IMR-90 (cell line): Measurements from ENCODE around the gene LAMB3. TPM values are rescaled to one million over a fixed set of nuclear protein-coding genes. Genes with fewer than 3 reads are reported as not detected.

Experiments
- ATAC-seq: fragments of 200-7000 bp; cut with Tn5 transposase; 2 replicates; pipeline ENCODE4 v1.9.1; 2020; ENCODE audit warnings: low read depth, mild to moderate bottlenecking, moderate library complexity
- BruUV-seq: library from RNA; stranded (reverse); fragments of 400-500 nt; replicated peaks from 2 replicates; lab custom pipeline; 2021; lab: Mats Ljungman, UMichigan
- CTCF ChIA-PET: fragments of 300-600 bp; formaldehyde crosslinking; extraction: SDS; loops from one replicate; lab custom pipeline; 2021; ENCODE audit warnings: antibody characterized with exemption; lab: Yijun Ruan, JAX
- POLR2A ChIA-PET: fragments of 300-600 bp; sonication (Branson Sonifier 250); formaldehyde crosslinking; loops from one replicate; lab custom pipeline; 2022; ENCODE audit warnings: antibody characterized with exemption; ENCODE audit not compliant: unreplicated experiment; lab: Charles Lee
- DNase-seq: peaks from one replicate; pipeline ENCODE4 v3.0.0; 2013
- H2AFZ ChIP-seq: replicated peaks from 2 replicates; pipeline ENCODE3; 2013; ENCODE audit warnings: low read length, mild to moderate bottlenecking; ENCODE audit not compliant: poor library complexity
- H2AK5ac ChIP-seq: 2 replicates; pipeline ENCODE4 v1.6.1; 2013; ENCODE audit warnings: low read depth, low read length, inconsistent platforms
- H2AK9ac ChIP-seq: replicated peaks from 2 replicates; pipeline ENCODE3; 2013; ENCODE audit warnings: mild to moderate bottlenecking, low read depth, low read length, moderate library complexity; ENCODE audit not compliant: poor library complexity
- H2BK120ac ChIP-seq: 2 replicates; pipeline ENCODE4 v1.6.1; 2013; ENCODE audit warnings: low read depth, low read length, inconsistent platforms
- H2BK15ac ChIP-seq: 3 replicates; pipeline ENCODE4 v1.6.1; 2013; ENCODE audit warnings: low read depth, low read length, inconsistent platforms
- H2BK20ac ChIP-seq: 2 replicates; pipeline ENCODE4 v1.6.1; 2013; ENCODE audit warnings: low read depth, mild to moderate bottlenecking, inconsistent platforms, low read length, moderate library complexity
- H2BK5ac ChIP-seq: 2 replicates; pipeline ENCODE4 v1.6.1; 2013; ENCODE audit warnings: mild to moderate bottlenecking, low read depth, low read length, inconsistent platforms; ENCODE audit not compliant: poor library complexity, severe bottlenecking
- H3K14ac ChIP-seq: replicated peaks from 2 replicates; pipeline ENCODE4 v1.6.1; 2013; ENCODE audit warnings: low read depth, low read length, inconsistent platforms
- H3K18ac ChIP-seq: 2 replicates; pipeline ENCODE4 v1.6.1; 2013; ENCODE audit warnings: low read depth, low read length, control low read depth
- H3K23ac ChIP-seq: 2 replicates; pipeline ENCODE4 v1.6.1; 2013; ENCODE audit warnings: low read depth, low read length, inconsistent platforms
- H3K27ac ChIP-seq: 2 replicates; pipeline ENCODE4 v1.5.1; 2013; ENCODE audit warnings: mild to moderate bottlenecking, control low read depth, low read length; ENCODE audit not compliant: insufficient read depth
- H3K27me3 ChIP-seq: 2 replicates; pipeline ENCODE4 v1.6.1; 2013; ENCODE audit warnings: low read length; ENCODE audit not compliant: control insufficient read depth, insufficient read depth
- H3K36me3 ChIP-seq: 2 replicates; pipeline ENCODE4 v1.6.1; 2013; ENCODE audit warnings: low read length, mixed read lengths; ENCODE audit not compliant: control insufficient read depth, insufficient read depth
- H3K4ac ChIP-seq: 2 replicates; pipeline ENCODE4 v1.6.1; 2013; ENCODE audit warnings: low read depth, low read length, inconsistent platforms
- H3K4me1 ChIP-seq: 2 replicates; pipeline ENCODE4 v1.6.1; 2013; ENCODE audit warnings: low read length, mixed read lengths; ENCODE audit not compliant: control insufficient read depth, insufficient read depth
- H3K4me2 ChIP-seq: 2 replicates; pipeline ENCODE4 v1.6.1; 2013; ENCODE audit warnings: low read depth, mild to moderate bottlenecking, control low read depth, low read length, moderate library complexity
- H3K4me3 ChIP-seq: 2 replicates; pipeline ENCODE4 v1.5.1; 2013; ENCODE audit warnings: low read depth, mild to moderate bottlenecking, control low read depth, low read length, moderate library complexity; ENCODE audit not compliant: insufficient read depth
- H3K56ac ChIP-seq: 2 replicates; pipeline ENCODE4 v1.6.1; 2013; ENCODE audit warnings: low read length, inconsistent platforms; ENCODE audit not compliant: insufficient read depth; ENCODE audit errors: extremely low read depth
- H3K79me1 ChIP-seq, 2 experiments: 2 replicates each; pipeline ENCODE4 v1.6.1; 2013; ENCODE audit warnings: low read length in 2 of 2, inconsistent platforms in 1 of 2, low read depth in 1 of 2
- H3K9ac ChIP-seq: 2 replicates; pipeline ENCODE4 v1.6.1; 2013; ENCODE audit warnings: low read depth, low read length, control low read depth
- H3K9me1 ChIP-seq: 2 replicates; pipeline ENCODE4 v1.6.1; 2013; ENCODE audit warnings: low read length, inconsistent platforms; ENCODE audit not compliant: insufficient read depth
- H3K9me3 ChIP-seq: 2 replicates; pipeline ENCODE4 v1.6.1; 2013; ENCODE audit warnings: low read length; ENCODE audit not compliant: control insufficient read depth, insufficient read depth
- H4K20me1 ChIP-seq: 2 replicates; pipeline ENCODE4 v1.6.1; 2013; ENCODE audit warnings: low read length, inconsistent platforms; ENCODE audit not compliant: insufficient read depth
- H4K5ac ChIP-seq: 2 replicates; pipeline ENCODE4 v1.6.1; 2013; ENCODE audit warnings: mild to moderate bottlenecking, low read depth, low read length, control low read depth
- H4K8ac ChIP-seq, 2 experiments: 2 replicates each; pipeline ENCODE4 v1.6.1; 2013; ENCODE audit warnings: low read depth in 2 of 2, low read length in 2 of 2, control low read depth in 1 of 2, inconsistent platforms in 1 of 2
- H4K91ac ChIP-seq: 2 replicates; pipeline ENCODE4 v1.6.1; 2013; ENCODE audit warnings: low read depth, low read length, inconsistent platforms; ENCODE audit not compliant: insufficient read depth
- WGBS, 2 experiments: methylation state at CpG; one replicate each; pipeline versions ENCODE4 v1.1.5 to v1.1.7; 2013; ENCODE audit warnings: missing lambda C conversion rate in 2 of 2; ENCODE audit not compliant: insufficient read length in 1 of 2; ENCODE audit errors: extremely low coverage in 2 of 2; 5-methylcytosine and 5-hydroxymethylcytosine counted together
- dilution Hi-C: fragments of 300-500 bp; cut with HindIII; formaldehyde crosslinking; loops from one replicate; pipeline ENCODE4 v1.14.3; 2018; ENCODE audit warnings: low sequenced_read_pairs; ENCODE audit not compliant: unreplicated experiment
- in situ Hi-C: fragments of 300-500 bp; cut with MboI; formaldehyde crosslinking; loops from 3 replicates; pipeline ENCODE4 v1.14.3; 2019; ENCODE audit warnings: low sequenced_read_pairs, inconsistent platforms, mixed read lengths
- intact Hi-C: fragments of 100-400 bp; cut with micrococcal nuclease; formaldehyde crosslinking; loops from 2 replicates; pipeline ENCODE4 v1.10.0; 2022
- polyA plus RNA-seq, 3 experiments: library from polyadenylated mRNA; depleted of rRNA; stranded (reverse); fragments of >200 nt; gene quantifications; 2 replicates each; pipeline ENCODE4 v1.2.3, GENCODE V29; 2012; ENCODE audit warnings: low replicate concordance in 1 of 3
- total RNA-seq: library from RNA; depleted of rRNA; stranded (reverse); fragments of >200 nt; gene quantifications from 2 replicates; pipeline ENCODE4 v1.2.3, GENCODE V29; 2012
- TF ChIP-seq, protein P1 (sequence below): fragments of 150-350 bp; IDR thresholded peaks from 2 replicates; pipeline ENCODE4 v1.6.1; 2016; ENCODE audit warnings: low read depth, mild to moderate bottlenecking, low read length, moderate library complexity, borderline replicate concordance

Gene LAMB3
- total and polyA plus RNA-seq, 2 of the 4 experiments (the other 2 are of a cell fraction): 0.72 to 2.1 TPM

- Histone ChIP-seq H3K36me3 (no peaks in the 10 kb centered on the region), H2AK9ac (no peak overlapping the region), H2BK15ac (no peak overlapping the region), H3K14ac (no peak overlapping the region), H3K9me3 (no peaks in the 10 kb centered on the region), H4K5ac (no peak overlapping the region), H3K27me3 (no peaks in the 10 kb centered on the region; the same call in 1 of the 2 replicates), H3K4me2 (no peak overlapping the region), H3K9me1 (no peaks in the 10 kb centered on the region), H2AFZ (no peak overlapping the region), H3K9ac (no peak overlapping the region), H3K4me3 (no peak overlapping the region), H3K27ac (no peak overlapping the region), H3K18ac (no peak overlapping the region), H3K79me1 (no peaks in the 10 kb centered on the region), H4K8ac (no peak overlapping the region), H4K91ac (no peak overlapping the region), H3K23ac (no peak overlapping the region), H3K4ac (no peak overlapping the region), H2BK120ac (no peak overlapping the region), H4K20me1 (no peaks in the 10 kb centered on the region), H2BK20ac (no peak overlapping the region), H2BK5ac (no peak overlapping the region), H3K56ac (no peak overlapping the region), H2AK5ac (no peak overlapping the region), H3K4me1 (no peaks in the 10 kb centered on the region)
- TF ChIP-seq, protein P1, sequence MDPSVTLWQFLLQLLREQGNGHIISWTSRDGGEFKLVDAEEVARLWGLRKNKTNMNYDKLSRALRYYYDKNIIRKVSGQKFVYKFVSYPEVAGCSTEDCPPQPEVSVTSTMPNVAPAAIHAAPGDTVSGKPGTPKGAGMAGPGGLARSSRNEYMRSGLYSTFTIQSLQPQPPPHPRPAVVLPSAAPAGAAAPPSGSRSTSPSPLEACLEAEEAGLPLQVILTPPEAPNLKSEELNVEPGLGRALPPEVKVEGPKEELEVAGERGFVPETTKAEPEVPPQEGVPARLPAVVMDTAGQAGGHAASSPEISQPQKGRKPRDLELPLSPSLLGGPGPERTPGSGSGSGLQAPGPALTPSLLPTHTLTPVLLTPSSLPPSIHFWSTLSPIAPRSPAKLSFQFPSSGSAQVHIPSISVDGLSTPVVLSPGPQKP: no peak
- intact Hi-C loops (loop anchor here (5.0 kb wide), 1 partner anchor 222 kb away; no protein-coding TSS in a partner anchor), in situ Hi-C loops (no loop called here), dilution Hi-C loops (no loop called here)
- DNase-seq (peak; percentile 39), ATAC-seq (no peak)
- BruUV-seq: no TSS peak
- 50% methylated on average over 1 of the region's 1 CpG; no CpG with 5 or more reads in 1 of the 2 experiments for WGBS, 2 experiments
- ChIA-PET POLR2A (no interaction called here), CTCF (interaction anchor here (0.6 to 0.8 kb wide), 2 partner anchors 10 to 90 kb away, joined by 3 read pairs; no protein-coding TSS in a partner anchor)
Measured at GRCh38 chr1:209600541-209600940, 51.7 kb downstream of the LAMB3 start.
